Ecto neural progenitor cell (in vitro differentiated cells): ENCODE results near the gene ABHD12B.
A peak's percentile ranks its signal among the peaks of the same experiment; 100 is the strongest.
"Not testable (repeated sequence)": the region's sequence is repeated elsewhere in the genome, so short reads cannot be mapped to it uniquely, and the experiment has no call there.

Experiments used
- DNase-seq: peaks from one replicate; pipeline ENCODE4 v3.0.0-alpha.2; 2018; ENCODE audit warnings: low spot score

The ABHD12B gene

DNA sequence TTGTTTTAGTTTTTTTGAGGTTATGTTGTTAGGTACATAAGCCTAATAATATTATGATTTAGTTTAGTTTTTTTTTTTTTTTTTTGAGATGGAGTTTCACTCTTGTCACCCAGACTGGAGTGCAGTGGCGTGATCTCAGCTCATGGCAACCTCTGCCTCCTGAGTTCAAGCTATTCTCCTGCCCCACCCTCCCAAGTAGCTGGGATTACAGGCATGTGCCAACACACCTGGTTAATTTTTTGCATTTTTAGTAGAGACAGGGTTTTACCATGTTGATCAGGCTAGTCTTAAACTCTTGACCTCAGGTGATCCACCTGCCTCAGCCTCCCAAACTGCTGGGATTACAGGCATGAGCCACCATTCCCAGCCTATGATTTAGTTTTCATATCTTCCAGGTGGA lies 25.2 kb downstream of the ABHD12B start:
- not testable (repeated sequence) for DNase-seq

DNA sequence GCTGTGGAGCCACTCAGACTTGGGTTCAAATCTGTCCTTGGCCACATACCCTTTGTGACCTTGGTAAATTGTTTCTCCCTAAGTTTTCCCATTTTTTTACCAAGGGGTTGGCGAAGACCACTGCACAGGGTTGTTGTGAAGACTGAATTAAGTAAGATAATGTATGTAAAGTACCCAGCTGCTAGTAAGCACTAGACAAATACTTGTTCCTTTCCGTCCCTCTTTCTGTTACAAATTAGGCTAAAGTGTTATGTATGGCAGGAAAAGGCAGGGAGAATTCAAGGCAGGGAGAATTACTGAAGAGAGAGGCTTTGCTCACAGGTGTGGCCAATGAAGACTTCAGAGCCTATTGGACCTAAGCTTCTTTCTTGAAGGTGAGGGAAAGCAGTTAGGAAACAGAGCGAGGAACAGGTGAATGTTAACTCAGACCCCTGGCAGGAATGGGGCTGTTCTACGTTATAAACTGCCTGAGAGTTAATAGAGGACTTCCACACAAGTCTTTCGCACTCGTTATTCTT lies 25.9 kb downstream of the ABHD12B start:
- DNase-seq: no peak

DNA sequence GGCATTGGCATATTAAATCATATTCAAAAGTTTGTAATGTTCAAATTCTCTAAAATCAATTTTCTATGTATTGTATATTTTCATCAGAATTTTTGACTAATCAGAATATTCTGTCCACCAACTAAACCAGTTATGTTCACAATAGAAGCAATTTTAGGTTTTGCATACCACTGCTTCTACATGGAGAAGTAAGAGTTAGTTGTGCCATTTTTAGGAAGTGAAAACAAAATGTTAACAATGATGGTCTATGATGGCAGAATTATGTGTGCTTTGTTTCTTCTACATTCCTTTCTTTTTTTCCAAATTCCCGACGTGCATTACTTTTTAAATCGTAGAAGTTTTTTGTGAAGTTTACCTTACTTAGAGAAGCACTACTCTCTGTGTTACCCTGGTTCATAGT lies 29.5 kb downstream of the ABHD12B start:
- no peak for DNase-seq

DNA sequence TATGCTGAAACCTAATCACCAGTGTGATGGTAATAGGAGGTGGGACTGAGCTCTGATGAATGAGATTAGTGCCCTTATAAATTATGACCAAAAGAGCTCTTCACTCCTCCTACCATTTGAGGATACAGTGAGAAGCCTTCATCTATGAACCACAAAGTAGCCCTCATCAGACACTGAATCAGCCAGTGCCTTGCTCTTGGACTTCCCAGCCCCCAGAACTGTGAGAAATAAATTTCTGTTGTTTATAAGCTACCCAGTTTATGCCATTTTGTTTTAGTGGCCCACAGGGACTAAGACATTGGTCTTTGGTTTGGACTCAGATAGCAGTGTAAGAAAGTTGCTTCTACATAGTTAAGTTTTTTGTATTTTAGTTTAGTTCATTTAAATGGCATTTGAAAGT lies 32.9 kb downstream of the ABHD12B start:
- DNase-seq: no peak

DNA sequence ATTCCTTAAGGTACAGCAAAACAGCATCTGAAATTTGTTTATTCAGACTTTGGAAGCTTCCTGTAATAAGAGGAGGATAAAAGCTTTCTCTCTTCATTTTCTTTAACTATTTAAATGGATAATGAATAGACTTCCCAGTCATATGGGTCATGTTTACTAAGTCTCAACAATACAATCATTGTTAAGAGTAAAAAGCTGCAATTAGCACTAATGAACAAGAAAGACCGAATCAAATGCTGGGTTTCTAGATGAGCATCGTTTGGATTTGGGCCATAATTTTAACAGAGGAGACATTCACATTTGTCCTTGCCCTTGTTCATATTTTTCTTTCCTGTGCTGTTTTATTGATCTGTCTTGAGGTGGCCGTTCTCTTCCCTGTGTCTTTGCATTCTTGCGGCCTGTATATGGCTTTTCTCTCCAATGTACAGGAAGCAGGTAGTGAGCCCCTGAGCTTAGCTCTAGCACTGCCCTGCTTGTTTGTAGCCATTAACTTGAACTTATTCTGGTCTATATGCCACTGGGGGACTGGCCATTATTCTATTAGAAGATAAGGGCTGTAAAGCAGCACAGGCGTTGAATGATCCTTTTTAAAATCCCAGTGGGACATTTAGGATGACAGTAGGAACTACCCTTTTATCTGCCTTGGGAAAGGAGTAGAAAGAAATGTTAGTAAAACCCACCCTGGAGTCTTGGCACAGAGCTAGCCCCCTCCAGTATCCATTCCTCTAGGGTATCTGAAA lies 34.6 kb downstream of the ABHD12B start:
- DNase-seq: no peak

DNA sequence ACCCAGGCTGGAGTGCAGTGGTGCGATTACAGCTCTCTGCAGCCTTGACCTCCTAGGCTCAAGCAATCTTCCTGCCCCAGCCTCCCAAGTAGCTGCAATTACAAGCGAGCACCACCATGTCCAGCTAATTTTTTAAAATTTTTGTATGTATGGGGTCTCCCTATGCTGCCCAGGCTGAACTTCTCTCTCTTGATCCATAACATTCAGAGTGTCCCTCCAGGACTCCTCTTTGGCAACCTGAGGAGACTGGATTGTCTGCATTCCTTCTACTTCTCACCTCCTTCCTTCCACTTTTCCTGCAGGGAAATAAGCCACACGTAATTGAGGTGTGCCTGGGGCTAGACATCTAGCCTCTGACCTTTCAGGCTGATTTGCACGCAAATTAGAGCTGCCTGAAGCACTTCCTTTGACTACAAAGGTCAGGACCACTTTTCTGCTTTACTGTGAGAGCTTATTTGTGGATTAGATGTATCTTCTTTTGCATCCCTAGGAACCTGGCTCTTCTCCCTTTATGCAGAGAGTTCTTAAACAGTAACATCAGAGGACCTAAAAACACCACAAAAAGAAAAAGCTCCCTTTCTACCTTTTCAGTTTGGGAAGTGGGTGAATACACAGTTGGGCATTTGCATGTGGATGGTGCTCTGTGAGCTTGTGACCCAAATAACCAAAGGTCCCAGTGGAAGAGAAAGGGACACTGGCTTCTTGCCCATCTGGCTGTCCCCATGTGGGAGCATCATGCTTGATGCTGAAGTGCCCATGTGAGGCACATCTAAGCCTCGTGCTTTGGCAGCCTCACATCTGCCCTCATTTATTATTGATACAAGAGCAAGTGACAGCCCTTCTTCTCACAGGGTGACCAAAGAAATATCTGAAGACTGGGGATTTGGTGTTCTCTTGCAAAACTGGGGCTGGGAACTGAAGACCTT lies 38.9 kb downstream of the ABHD12B start:
- DNase-seq: peak; percentile 62

DNA sequence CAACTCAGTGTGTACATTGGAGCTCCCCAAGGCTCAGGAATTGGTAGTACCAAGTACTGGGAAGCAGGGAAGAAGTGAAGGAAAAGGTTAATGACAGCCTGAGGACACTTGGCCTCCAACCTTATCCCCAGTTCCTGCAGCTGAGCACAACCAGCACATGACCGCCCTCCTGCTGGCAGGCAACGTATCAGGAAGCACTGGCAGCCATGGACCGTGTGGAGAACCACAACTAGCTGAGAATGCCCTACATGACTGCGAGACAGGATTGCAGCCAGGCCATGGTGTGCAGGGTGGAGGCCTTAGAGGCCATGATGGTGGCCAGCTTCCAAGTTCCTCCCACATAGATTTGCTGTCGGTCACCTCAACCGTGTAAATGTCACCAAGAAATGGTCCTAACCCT lies 45.6 kb downstream of the ABHD12B start:
- peak; percentile 54 for DNase-seq

DNA sequence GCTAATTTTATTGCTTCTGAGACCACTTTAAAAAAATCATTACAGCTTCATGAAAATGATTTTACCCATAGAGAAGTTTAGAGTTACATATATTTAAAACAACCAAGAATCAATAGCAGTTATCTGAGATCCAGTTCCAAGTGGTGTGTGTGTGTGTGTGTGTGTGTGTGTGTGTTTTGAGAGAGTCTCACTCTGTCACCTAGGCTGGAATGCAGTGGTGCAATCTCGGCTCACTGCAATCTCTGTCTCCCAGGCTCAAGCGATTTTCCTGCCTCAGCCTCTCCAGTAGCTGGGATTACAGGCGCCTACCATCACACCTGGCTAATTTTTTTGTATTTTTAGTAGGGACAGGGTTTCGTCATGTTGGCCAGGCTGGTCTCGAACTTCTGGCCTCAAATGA lies 47.7 kb downstream of the ABHD12B start:
- DNase-seq: not testable (repeated sequence)

DNA sequence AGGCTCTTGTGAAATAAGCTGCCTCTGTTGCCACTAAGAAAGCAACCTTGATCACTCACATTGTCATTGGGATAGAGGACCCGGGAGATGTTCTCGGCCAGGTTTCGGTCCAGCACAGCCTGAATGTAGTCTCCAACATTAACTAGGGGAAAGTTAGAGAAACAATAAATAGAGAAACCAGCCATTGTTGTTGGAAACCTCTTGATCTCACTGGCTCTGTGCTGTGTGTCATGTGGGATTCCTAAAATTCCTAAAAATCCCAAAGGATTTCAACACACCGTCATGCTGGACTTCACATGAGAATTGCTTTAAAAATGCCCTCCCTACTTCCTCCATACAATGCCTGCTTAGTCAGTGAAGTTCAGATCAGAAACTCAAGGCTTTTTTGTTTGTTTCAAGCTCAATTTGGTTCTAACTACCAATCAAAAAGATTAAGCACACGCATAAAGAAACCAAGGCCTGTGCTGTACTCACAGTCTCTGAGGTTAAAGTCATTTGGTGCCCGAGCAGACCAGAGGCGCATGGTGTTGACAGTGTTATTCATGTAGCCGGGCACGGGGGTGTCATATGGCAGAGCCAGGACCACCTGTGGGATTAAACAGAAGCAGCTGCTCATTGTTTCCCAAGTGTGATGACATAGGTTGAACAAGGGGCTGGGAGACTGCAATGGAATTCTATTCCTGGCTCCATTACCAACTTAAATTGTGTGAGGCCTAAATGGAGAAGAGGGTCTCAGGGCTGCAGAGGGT lies 48.8 kb downstream of the ABHD12B start:
- DNase-seq: no peak

DNA sequence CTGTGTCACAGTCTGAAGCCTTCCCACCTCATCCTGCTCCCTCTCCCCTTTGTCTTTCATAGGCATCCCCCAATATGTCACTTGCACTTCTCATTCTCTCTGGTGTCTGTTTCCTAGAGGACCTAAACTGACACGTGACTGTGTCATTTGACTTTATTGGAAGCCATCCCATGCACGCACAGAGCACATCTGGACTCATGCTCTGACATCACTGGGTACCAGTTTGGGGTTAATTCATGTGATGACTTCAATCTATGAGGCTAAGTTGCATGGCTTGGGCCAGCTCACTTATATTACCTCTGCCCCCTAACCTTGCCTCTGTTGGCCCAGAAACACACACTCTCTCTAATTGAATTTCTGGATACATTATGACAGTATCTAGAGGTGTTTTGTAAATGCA lies 51.0 kb downstream of the ABHD12B start:
- no peak for DNase-seq

DNA sequence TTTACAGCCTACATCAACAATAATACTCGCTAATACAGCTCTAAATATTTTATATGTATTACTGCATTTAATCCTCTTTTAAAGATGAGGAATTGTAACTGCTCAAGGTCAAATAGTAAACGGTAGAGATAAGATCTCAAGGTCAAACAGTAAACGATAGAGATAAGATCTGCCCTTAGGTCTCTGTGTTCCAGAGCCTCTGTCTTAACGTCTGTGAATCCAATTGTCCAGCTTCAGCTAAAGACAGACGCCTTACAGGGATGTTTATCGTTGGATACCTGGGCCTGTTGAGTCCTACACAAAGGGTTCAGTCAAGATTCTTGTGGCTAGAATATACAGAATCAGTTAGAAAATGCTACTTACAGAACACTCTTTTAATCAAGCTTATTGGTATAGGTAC lies 52.4 kb downstream of the ABHD12B start:
- DNase-seq: no peak

DNA sequence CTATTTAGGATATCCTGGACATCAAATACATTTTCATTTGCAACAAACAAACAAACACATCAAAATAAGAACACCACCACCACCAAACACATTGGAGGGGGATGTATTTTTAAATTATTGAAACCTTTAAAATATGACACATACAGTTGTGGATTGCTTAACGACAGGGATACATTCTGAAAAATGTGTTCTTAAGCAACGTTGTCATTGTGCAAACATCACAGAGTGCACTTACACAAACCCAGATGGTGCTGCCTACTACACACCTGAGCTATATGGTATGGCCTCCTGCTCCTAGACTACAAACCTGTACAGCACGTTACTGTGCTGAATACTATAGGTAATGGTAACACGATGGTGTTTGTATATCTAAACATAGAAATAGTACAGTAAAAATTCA lies 53.0 kb downstream of the ABHD12B start:
- no peak for DNase-seq

DNA sequence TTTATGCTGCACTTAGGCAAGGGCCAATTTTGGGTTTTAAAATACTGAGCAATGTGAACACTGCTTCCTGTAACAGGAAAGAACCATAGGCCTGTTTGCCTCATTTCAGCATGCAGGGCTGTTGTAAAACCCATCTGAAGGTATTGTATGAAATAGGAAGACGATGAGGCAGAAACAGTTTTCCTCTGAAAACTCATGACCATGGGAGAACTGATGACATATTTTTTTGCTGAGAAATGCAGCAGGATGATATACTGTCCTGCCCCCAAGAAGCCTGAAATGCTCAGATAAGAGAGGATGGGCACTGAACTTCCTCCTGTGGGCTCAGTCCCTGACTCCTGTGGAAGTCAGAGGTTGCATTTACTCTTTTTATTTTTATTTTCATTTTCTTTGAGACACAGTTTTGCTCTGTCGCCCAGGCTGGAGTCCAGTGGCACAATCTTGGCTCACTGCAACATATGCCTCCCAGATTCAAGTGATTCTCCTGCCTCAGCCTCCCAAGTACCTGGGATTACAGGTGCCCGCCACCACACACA lies 55.1 kb downstream of the ABHD12B start:
- DNase-seq: no peak

DNA sequence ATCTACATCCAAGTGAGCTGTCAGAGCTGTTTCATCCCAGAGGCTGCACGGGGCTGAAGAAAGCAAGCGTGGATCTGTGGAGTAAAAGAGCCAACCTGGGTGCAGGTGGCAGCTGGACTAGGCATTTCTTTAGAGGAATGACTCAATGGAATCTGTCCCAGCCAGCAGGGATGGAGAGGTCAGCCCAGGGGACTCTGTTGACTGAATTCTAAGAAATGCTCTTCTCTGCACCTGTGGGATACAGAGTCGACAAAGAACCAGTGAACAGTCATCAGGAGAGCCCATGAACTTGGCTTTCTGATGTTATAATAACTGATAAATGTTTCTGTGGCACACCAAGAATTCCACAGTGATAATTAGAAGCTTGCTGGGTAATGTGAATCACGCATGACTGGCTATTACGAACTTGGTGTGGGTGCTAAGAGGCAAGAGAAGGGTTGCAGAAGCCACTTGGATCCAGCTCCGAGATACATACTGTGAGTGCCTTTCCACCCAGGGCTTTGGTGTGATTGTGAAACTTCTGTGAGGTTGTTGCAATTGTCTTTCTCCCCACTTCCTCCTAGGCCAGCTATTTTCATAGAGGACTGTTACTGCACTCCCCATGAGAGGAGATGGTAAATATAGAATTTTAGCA lies 56.3 kb downstream of the ABHD12B start:
- DNase-seq: no peak

DNA sequence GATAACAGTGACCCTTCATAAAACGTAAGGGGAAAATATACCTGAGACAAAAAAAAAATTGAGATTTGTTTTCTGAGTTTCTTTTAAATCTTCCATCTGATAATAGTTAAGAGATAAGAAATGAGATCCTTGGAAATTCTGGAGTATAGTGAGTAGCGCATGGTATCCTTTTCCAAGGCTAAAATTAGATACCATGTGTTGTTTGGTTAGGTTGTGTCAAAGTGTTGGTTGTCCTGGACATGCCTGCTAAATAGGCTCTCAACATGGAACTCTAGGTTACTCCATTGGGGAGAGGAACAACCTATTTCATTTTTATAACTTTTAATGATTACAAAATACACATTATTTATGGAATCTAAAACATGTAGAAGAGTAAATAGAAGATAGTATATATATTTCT lies 57.7 kb downstream of the ABHD12B start:
- no peak for DNase-seq

DNA sequence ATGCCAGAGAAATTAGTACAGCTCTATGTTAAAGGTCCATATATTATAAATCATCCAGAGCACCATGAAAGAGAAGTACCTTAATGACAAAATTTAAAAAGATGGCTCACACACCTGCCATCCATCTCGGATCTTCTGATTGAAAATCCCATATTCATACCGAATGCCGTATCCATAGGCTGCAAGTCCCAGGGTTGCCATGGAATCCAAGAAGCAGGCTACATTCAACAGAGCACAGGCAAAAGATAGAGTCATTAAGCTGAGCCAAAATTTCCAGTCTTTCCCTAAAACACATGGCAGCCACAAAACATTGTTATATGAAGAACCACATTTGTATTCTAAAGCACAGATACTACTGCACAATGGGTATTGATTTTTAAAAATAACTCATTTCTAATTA lies 59.7 kb downstream of the ABHD12B start:
- no peak for DNase-seq

DNA sequence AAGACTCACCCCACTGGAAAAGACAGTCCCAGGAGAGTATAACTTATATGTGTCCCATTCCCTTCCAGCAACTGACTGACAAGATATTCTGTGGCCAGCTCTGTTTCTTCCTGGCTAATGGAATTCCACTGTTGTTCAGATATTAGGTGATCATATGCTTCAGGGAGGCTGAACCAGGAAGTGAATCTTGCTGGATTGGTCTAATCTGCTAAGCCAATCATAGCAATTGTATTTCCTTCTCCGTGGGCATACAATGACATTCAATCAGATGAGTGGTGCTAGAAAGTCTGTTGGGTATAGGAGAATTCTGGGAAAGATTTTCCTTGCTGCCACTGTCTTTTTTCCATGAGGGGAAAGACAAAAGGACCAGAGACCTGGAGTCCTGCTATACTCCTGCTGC lies 60.3 kb downstream of the ABHD12B start:
- DNase-seq: no peak

DNA sequence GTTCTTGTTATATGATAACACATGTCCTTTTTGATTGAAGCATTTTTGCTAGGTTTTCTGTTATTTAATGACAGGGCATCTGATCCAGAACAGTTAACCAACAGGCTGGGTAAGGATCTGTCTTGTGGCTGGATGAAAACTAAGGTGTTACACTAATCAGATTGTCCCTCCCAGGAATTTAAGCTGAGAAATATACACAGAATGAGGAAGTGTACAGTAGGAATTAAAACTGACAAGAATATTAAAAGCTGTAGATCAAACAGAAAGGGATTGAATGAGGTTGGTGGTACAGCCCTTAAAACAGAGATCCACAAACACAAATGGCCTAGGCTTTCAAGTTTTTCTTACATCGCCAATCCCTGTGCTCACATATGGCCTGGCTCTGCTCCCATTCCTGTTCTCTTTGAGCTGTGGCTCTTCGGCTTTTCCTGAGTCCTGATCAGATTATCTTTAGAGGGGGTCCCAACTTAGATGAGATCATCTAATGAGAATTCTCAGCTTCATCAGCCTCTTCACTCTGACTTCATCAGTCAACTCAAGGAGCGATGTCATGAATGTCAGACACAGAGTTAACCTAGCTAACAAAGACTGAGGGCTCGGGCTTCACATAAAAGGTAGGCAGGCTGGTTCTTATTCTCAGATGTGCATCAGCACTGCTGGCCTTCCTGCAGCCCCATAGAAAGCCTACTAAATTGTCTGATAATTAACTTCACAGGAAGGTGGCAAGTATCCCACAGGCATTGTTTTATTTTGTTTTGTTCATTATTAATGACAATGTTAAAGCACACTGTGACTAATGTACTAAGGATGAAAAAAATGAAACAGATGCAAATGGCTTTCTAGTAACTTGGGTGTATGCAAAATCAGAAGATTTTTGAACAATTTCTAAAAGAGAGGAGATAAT lies 61.0 kb downstream of the ABHD12B start:
- no peak for DNase-seq

DNA sequence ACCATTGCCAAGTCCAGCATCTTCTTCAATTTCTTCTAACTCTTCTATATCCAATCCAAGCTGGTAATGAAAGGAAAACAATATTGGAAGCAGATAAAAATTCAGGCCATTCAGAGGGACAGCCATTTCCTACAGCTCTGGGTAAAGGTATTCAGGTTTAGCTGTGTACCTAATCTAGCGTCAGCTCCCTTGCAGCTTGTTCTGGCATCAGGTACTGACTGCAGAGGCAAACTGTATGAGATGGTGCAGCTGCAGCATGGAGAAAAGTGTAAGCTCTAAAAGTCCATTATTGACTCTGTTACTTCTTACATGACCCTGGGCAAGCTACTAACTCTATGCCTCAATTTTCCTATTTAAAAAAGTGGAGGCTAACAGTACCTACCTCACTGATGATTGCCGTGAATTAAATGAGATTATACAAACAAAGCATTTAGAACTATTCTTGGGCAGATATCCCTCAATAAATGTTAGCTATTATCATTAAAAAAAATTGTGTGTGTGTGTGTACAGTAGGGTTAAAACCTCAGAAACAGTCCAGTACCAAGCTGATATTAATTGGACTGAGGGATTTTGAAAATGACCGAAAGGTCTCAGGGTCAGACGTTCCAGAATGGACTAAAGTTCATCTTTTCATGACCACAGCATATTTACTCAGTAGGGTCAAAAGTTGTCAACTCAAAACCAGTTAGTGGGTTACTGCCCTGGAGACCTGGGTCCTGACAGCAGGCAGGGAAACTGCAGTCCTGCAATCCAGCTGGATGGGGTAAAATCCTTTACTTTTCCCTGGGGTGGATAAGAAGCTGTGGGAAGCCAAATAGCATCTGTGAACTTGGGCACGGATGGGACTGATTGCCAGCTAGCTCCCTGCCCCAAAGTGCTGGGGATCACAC lies 63.5 kb downstream of the ABHD12B start:
- DNase-seq: no peak

DNA sequence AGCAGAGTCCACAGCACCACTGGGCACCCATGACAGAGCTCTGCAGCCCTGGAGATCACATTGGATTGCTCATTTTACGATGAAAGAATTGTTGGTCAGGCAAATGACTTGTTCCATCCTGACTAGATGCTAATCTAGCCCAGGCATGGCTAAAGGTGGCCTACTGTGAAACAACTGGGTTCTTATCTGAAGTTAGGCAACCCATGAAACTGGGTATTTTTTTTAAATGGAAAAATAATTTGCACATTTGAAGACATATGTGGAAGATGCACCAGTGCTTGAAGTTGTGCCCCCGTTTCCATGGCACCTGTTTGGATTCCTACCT lies 64.1 kb downstream of the ABHD12B start:
- no peak for DNase-seq
